ENCODE data around the gene PTPRC. TPM values are rescaled to one million over a fixed set of nuclear protein-coding genes. Genes with fewer than 3 reads are reported as not detected.

The PTPRC gene
- total RNA-seq, 2 experiments from 2014 or later: 475 to 499 TPM

- no peak for TF ChIP-seq CTCF (IDR thresholded peaks at IDR 0.05)
Observed at GRCh38 chr1:198631292-198631691, 7.5 kb upstream of the PTPRC start.

GRCh38 chr1:198632007-198632406 lies 6.8 kb upstream of the PTPRC start:
- H3K9me3 Mint-ChIP-seq: peaks cover 10% of the 10 kb centered on the region

More at GRCh38 chr1:198631292-198631691, 7.5 kb upstream of the PTPRC start:
- Mint-ChIP-seq H3K4me3 (peak overlapping the region; percentile 26), H3K27me3 (no peaks in the 10 kb centered on the region), H3K27ac (peak overlapping the region; percentile 72), H3K36me3 (ENCODE audit: low read depth) (peaks cover 56% of the 10 kb centered on the region), H3K4me1 (ENCODE audit: low read depth) (peaks cover 88% of the 10 kb centered on the region), H3K9me3 (peaks cover 10% of the 10 kb centered on the region)
- ChIA-PET POLR2A (interaction anchor here (0.5 to 1.5 kb wide), 3 partner anchors 9 to 21 kb away, joined by 3 to 4 read pairs (median 3); no protein-coding TSS in a partner anchor), CTCF (interaction anchor here (1.0 to 1.6 kb wide), 2 partner anchors 9 to 25 kb away, joined by 3 to 5 read pairs; no protein-coding TSS in a partner anchor)
- intact Hi-C loops (cut with micrococcal nuclease): no loop called here
- DNase-seq (no peak), ATAC-seq (no peak)

GRCh38 chr1:198633675-198634121 lies 5.1 kb upstream of the PTPRC start:
- POLR2A ChIA-PET: interaction anchor here (0.6 to 8.9 kb wide), 3 partner anchors 11 to 110 kb away, joined by 3 to 118 read pairs (median 30); no protein-coding TSS in a partner anchor
- H3K4me1 Mint-ChIP-seq (ENCODE audit: low read depth): peaks cover 79% of the 10 kb centered on the region
- DNase-seq: no peak
- TF ChIP-seq CTCF (IDR thresholded peaks at IDR 0.05): no peak
- CTCF ChIA-PET: interaction anchor here (1.2 to 7.3 kb wide), 2 partner anchors 11 to 82 kb away, joined by 3 to 95 read pairs; no protein-coding TSS in a partner anchor
- ATAC-seq: peak; percentile 60
- peaks cover 10% of the 10 kb centered on the region for H3K9me3 Mint-ChIP-seq
- H3K36me3 Mint-ChIP-seq (ENCODE audit: low read depth): peaks cover 48% of the 10 kb centered on the region
- peak overlapping the region; percentile 41 for H3K4me3 Mint-ChIP-seq
- H3K27me3 Mint-ChIP-seq: no peaks in the 10 kb centered on the region
- peak overlapping the region; percentile 84 for H3K27ac Mint-ChIP-seq
- intact Hi-C loops (cut with micrococcal nuclease): no loop called here

More at GRCh38 chr1:198632007-198632406, 6.8 kb upstream of the PTPRC start:
- no peak for TF ChIP-seq CTCF (IDR thresholded peaks at IDR 0.05)
- Mint-ChIP-seq H3K4me3 (peak overlapping the region; percentile 26), H3K27ac (peak overlapping the region; percentile 72), H3K27me3 (no peaks in the 10 kb centered on the region), H3K4me1 (ENCODE audit: low read depth) (peaks cover 88% of the 10 kb centered on the region), H3K36me3 (ENCODE audit: low read depth) (peaks cover 53% of the 10 kb centered on the region)
- no peak for DNase-seq
- POLR2A ChIA-PET: interaction anchor here (0.5 to 1.5 kb wide), 2 partner anchors 13 to 21 kb away, joined by 3 to 4 read pairs; no protein-coding TSS in a partner anchor
- no peak for ATAC-seq
- intact Hi-C loops (cut with micrococcal nuclease): no loop called here
- CTCF ChIA-PET: interaction anchor here (1.0 to 1.6 kb wide), 2 partner anchors 10 to 26 kb away, joined by 3 to 5 read pairs; no protein-coding TSS in a partner anchor

- intact Hi-C loops (cut with micrococcal nuclease): loop anchor here (2.0 to 5.0 kb wide), 2 partner anchors 15 to 34 kb away; no protein-coding TSS in a partner anchor
- peaks cover 10% of the 10 kb centered on the region for H3K9me3 Mint-ChIP-seq
- H3K4me3 Mint-ChIP-seq: no peak overlapping the region
- ATAC-seq (no peak), DNase-seq (no peak)
- TF ChIP-seq CTCF (IDR thresholded peaks at IDR 0.05): no peak
- peak overlapping the region; percentile 63 for H3K27ac Mint-ChIP-seq
- H3K4me1 Mint-ChIP-seq (ENCODE audit: low read depth): peaks cover 60% of the 10 kb centered on the region
- peaks cover 52% of the 10 kb centered on the region for H3K36me3 Mint-ChIP-seq (ENCODE audit: low read depth)
- ChIA-PET CTCF (interaction anchor here (0.9 to 7.3 kb wide), 8 partner anchors 9 to 113 kb away, joined by 3 to 95 read pairs (median 4); no protein-coding TSS in a partner anchor), POLR2A (interaction anchor here (1.0 to 8.9 kb wide), 7 partner anchors 9 to 116 kb away, joined by 3 to 118 read pairs (median 7); no protein-coding TSS in a partner anchor)
- no peaks in the 10 kb centered on the region for H3K27me3 Mint-ChIP-seq
Observed at GRCh38 chr1:198635964-198636363, 2.9 kb upstream of the PTPRC start.

- Mint-ChIP-seq H3K27ac (peak overlapping the region; percentile 97), H3K4me1 (ENCODE audit: low read depth) (peaks cover 57% of the 10 kb centered on the region), H3K4me3 (peak overlapping the region; percentile 86), H3K36me3 (ENCODE audit: low read depth) (peaks cover 56% of the 10 kb centered on the region), H3K27me3 (no peaks in the 10 kb centered on the region), H3K9me3 (peaks cover 10% of the 10 kb centered on the region)
- intact Hi-C loops (cut with micrococcal nuclease): loop anchor here (2.0 to 5.0 kb wide), 2 partner anchors 16 to 34 kb away; no protein-coding TSS in a partner anchor
- no peak for TF ChIP-seq CTCF (IDR thresholded peaks at IDR 0.05)
- ATAC-seq (no peak), DNase-seq (no peak)
- POLR2A ChIA-PET: interaction anchor here (0.6 to 8.9 kb wide), 9 partner anchors 9 to 117 kb away, joined by 3 to 118 read pairs (median 5); no protein-coding TSS in a partner anchor
- CTCF ChIA-PET: interaction anchor here (0.9 to 7.3 kb wide), 8 partner anchors 9 to 114 kb away, joined by 3 to 95 read pairs (median 4); no protein-coding TSS in a partner anchor
Observed at GRCh38 chr1:198636391-198636790, 2.4 kb upstream of the PTPRC start.

Measured in activated CD8-positive, alpha-beta T cell treated with anti-CD3 and anti-CD28 coated beads for 36 hours (primary cell).